ENCODE results near the gene SVIL.

SVIL gene

GRCh38 chr10:29412485-29412884 lies 222.3 kb downstream of the SVIL start:
- no peak for DNase-seq (ENCODE audit: low spot score)

- DNase-seq (ENCODE audit: low spot score): no peak
Observed at GRCh38 chr10:29411666-29412315, 223.0 kb downstream of the SVIL start.

GRCh38 chr10:29409241-29410054 lies 225.3 kb downstream of the SVIL start:
- peak; percentile 92 for DNase-seq (ENCODE audit: low spot score)

GRCh38 chr10:29408847-29409240 lies 225.9 kb downstream of the SVIL start:
- no peak for DNase-seq (ENCODE audit: low spot score)
